Middle frontal gyrus (tissue), 1 donor: ENCODE results near the gene ARFGAP2.

ENCODE experiments used
- DNase-seq: peaks from one replicate; pipeline ENCODE4 v3.0.0-alpha.2; 2015; ENCODE audit warnings: low spot score; ENCODE audit errors: extremely low spot score

ARFGAP2 gene

DNA sequence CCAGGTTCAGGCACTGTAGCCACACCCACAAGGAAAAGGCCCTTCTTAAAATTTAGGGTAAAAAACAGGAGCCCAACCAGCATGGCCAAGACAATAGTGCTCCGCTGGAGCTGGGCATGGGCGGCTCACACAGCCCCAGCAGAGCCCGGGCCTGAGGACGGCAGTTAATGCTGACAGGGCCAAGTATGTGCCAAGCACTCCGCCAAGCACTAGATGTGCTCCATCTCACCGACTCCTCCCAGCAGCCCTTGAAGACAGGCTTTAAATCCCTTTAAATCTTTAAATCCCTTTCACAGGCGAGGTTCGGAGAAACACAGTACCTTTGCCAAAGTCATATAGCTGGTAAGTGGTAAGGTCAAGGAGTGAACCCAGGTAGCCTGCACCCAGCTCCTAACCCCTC lies 4.8 kb downstream of the ARFGAP2 start:
- DNase-seq: no peak

DNA sequence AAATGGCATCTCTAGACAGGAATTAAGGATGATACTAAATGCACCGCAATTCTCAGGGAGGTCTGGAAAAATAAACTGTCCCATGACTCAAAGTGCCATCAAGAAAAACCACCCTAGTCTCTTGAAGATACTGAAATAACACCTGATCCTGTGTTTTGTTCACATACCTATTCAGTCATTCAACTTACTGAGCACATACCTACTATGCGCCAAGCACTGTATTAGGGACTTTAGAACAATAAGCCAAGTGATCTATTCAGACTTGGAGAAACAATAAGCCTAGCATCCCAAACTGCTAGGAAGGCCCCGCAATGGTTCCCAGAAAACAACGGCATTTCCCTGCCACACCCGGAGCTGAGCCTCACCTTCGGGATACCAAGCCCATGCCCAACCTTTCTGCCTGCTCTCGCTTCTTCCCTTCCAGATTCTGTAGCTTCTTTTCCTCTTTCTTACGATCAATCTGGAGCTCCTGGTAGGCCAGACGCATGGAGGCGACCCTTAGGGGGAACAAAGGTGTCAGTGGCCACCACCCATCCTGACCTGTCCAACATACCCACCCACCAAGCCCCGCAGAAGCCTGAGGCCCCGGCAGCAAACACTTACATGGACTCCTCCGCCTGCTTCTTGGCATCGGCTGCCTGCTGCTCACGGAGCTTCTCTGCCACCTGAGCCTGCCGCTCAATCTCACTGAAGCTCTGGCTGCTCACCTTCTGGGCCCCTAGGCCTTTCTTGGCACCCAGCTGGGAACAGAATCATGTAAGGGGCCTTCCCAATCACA lies 5.4 kb downstream of the ARFGAP2 start:
- no peak for DNase-seq

DNA sequence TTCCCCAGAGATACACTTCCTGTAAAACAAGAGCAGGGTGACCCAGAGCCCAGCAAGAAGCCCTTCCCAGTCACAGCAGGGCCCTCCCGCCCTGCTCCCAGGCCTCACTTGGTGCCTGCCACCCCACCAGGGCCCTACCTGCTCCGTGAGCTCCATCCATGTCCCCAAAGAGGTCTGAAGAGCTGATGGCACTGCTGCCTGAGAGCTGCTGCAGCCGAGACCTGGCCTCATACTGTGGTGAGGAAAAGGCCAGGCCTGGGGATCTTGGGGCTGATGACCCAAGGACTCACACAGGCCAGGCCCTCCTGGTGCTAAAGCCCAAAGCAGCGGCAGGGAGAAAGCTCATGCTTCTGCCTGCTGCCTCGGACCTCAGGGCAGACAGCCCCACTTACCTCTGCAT lies 10.3 kb downstream of the ARFGAP2 start:
- no peak for DNase-seq

DNA sequence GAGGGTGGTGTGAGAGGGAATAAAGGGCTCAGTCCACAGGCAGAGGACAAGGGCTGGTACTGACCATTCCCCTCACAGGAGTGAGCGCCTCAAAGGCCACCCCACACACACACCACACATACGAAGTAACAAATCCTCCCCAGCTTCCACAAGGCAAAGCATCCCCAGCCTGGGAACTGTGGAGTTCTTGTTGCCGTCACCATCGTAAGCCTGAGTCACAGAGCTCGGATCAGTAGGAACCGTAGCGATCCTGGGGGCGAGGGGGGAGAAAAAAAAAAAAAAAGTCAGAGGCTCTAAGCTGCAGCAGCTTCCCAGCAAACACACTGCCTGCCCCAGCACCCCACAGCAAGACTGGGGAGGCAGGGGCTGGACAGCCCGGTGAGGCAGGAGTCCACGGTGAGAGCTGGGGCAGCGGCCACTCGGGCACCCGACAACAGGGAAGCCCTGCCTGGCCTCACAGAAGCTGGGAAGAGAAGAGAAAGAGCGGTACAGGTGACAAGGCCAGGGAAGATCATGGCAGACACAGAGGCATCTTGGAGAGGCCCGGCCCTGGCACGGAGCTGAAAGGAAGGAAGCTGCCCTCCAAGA lies 11.3 kb downstream of the ARFGAP2 start:
- DNase-seq: no peak

DNA sequence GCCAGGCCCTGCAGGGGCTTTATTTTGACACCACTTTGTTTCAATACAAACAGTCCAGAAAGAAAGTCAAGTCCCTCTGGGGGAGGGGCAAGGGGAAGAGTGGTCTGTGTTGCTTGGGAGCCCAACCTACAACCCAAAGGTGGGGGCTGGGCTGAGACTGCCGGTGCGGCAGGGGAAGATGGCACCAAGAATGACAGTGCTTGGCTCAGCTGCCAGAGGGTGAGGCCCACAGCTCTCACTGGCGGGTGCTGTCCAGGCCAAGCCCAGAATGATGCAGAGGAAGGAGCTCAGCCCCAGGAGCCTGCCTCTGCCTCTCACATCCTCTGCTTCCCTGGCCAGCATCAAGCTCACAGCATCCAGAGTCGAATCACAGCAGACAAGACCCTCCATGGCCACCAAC lies 12.4 kb downstream of the ARFGAP2 start:
- DNase-seq: no peak

DNA sequence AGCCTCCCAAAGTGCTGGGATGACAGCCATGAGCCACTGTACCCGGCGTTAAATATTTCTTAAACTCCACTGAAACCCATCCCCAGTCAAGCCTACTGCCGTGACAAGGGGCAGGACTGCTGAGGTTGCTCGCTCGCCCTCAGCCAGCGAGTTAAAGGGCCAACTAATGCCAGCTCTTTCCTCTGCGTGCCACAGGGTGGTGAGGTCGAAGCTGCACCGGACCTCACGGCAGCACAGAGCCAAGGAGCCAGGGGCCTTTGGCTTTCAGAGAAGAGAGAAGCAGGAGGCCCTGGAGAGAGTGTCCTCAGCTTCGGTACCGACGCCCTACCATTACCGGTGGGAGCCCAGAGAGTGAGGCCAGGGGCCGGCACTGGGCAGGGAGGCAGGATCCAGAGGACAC lies 12.8 kb downstream of the ARFGAP2 start:
- DNase-seq: no peak

DNA sequence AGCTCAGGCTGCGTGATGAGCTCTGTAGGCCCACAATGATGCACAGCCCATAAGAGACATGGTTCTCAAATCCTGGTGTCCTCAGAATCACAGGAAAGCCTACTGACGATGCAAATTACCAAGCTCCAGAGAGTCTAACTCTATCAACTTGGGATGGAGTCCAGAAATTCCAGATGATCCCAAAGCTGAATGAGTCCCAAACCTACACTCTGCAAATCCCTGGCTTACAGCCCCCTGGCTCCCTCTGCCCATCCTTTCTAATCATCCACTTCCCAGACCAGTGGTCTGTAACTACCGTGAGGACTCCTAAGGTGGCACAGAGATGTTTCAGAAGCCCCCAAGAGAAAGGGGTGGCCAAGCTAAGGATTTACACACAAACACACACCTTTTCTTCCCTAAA lies 13.5 kb downstream of the ARFGAP2 start:
- no peak for DNase-seq

DNA sequence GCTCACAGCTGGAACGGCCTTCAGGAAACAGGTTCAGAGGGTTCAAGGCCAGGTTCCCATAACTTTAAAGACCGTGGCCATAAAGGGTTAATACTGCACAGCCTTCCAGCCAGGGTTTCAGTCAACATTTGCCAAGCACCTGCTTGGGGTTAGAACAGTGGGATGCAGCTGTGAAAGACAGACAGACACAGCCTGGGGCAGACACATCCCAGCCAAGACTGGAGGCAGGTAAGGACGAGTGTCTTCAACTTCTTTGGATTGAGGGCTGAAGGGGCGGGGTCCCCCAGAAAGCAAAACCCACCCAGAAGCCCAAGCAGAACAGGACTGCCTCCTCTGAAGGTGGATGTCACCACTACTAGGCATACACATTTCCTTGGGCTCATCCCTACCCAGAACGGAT lies 14.3 kb downstream of the ARFGAP2 start:
- no peak for DNase-seq

DNA sequence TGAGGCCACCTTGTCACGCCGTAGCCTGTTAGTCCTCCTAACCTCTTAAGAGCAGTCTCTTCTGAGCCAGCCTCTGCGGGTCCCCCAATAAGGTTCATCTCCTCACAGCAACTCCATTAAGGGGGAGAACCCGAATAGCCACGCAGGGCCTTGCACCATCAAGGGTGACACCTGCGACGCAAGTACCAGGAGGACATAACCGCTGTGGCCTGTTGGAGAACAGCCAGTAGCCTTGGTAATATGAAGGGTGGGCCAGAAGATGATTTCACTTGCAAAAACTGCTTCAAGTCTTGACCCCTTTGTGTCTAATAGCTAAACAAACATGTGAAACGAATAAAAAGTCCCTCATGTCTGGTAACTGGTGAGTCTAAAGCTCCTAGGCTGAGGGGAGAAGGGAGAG lies 14.8 kb downstream of the ARFGAP2 start:
- no peak for DNase-seq

DNA sequence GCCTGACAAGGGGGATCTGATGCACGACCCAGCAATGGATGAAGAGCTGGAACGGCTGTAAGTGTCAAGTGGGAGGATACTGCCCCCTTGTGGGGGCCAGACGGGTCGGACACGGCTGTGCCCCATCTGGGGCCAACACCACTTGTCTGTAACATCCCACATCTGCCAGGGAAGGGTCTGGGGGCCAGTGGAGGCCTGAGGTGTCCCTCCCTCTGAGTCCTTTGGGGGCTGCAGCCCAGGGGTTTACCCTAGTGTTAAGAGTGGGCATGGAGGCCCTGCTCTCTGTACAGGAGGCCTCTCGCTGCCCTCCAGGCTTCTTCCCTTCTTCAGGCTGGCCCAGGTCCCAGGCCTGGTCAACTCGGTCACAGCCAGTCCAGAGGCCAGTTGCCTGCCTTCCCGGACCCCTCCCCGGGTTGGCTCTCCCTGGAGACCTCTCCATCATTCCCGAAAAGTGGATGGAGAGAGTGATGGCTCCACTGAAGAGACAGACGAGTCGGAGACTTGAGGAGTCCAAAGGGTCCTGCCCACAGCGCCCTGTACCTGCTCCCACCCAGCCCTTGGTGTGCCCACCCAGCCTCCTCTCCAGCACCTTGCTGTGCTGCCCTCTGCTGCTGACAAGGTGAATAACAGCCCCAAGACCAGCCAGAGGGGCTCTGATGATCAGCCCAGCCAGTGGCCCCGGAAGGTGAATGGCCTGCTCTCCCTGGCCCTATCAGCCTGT lies 15.4 kb downstream of the ARFGAP2 start:
- no peak for DNase-seq

DNA sequence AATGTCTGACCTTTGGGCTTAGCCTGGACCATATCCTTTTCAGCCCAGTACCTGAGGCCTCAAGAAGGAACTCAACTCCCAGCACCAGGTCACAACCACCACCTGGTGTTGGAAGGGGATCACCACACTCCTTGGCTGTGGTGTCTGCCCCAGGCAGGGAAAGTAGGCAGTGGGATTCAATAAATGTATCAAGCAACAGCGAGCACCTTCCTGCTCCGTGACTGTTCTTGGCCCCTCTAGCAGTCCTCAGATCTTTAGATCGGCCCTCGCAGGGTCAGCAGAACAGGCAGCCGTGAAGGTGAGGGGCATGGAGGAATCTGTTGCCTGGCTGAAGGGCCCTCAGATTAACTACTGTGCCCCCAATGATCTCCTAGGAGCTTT lies 15.9 kb downstream of the ARFGAP2 start:
- no peak for DNase-seq

DNA sequence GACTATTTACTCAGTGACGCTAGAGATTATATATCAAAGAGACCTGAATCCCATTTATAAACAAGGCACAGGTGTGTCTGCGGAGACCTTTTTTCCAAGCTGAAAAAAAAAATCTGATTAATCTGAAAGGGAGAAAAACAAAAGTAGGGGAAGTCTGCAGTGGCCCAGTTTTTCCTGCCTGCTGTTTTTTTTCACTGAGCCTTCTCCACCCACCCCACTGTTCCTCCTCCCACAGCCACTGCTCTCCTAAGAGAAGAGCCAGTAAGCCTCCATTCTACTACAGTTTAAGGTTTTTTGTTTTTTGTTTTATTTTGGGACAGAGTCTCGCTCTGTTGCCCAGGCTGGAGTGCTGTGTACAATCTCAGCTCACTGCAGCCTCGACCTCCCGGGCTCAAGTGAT lies 18.4 kb downstream of the ARFGAP2 start:
- DNase-seq: no peak

DNA sequence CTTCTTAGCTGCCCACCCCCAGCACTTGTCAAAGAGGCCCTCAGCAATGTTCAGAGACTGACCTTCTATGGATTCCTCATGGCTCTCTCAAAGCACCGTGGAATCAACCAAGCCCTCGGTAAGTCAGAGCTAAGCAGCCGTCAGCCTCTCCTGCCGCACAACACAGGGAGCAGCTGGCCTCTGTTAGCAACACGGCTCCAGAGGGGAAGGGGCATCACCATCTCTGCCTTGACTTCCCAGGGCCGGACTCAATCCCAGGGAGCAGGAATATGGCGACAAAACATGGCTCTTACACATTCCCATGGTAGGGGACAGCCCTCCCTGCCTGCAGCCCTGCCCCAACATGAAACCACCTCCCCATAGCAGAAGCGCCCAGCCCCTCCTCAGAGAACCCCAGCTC lies 18.9 kb downstream of the ARFGAP2 start:
- no peak for DNase-seq

DNA sequence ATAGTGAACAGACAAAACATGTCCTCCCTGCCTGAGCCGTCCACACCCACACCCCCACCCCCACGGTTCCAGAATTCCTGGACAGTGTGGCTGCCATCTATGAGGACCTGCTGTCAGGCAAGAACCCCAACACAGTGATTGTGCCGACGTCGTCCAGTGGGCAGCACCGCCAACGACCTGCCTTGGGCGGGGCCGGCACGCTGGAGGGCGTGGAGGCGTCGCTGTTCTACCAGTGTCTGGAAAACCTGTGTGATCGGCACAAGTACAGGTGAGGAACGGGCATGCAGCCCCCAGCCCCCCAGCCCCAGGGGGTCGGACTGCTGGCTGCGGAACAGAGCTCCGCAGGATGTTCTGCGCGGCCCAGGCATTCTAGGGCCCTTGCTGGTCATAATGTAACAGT lies 19.7 kb downstream of the ARFGAP2 start:
- DNase-seq: no peak

DNA sequence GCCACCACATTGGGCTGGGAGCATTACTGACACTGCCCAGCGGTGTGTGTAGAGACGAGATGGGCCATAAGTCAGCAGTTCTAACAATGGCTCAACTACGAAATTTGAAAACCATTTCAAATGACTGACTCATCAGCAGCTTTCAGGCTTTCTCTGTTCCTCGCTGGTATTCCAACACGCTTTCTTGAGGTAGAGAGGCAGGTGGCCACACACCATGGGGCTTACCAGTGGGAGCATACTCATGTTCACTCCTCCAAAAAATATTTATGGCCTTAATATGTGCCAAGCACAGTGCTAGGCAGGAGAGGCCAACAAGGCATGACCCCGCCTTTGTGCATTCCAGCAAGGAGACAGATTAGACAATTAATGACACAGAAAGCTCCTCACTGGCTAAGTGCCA lies 20.3 kb downstream of the ARFGAP2 start:
- no peak for DNase-seq

DNA sequence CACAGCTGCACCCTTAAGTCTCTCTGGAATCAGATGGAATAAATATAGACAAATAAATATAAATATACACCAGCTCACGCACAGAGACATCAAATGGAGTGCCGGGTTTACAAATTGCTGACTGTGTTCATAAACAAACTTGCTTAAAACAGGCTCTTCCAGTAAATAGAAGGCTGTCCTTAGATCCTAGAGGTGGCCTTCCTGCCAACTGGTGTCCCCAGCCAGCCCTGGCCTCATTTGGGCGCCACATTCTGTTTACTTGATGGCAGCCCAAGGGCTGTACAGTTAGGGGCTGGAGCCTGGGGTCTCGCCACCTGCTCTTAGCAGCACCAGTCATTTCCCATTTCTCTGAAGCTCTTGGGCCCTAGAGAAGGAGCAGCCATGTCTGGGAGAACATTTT lies 20.8 kb downstream of the ARFGAP2 start:
- DNase-seq: no peak

DNA sequence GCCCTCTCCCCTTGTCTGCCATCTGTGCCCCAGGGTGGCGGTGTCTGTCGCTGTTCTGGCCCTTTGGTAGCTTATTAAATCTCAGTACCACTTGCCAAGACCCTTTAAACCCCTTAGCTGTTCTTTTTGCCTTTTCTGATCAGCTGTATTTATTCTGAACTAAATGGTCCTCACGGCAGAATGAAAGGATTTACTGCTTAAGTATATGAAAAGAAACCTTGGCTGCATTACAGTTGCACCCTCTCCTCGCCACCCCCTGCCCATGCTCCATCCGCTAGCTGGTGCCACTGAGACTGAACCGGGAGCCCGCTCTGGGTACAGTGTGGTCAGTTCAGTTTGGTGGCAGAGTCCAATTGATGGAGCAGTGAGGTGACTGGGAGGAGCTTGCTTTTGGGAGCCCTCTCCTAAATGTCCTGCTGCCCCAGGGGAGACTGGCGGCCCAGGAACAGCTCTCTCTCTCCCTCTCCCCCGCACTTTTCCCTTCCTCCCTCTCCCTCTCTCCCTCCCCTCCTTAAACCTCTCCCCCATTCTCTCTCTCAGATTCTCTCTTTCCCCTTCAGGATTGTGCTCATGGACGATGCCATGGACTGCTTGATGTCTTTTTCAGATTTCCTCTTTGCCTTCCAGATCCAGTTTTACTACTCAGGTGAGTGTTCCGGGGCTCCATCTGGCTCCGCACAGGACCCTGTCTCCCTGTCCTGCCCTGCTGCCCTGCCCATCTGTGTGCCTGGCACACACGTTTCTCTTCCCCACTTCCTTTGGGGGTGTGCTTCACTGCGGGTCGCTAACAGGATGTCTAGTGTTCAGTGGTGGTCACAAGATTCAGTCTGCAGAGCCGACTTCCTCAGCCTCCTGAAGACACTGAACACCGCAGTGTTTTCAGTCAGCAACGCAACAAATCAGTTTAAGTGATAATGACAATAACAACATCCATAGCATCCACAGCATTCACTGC lies 21.8 kb downstream of the ARFGAP2 start:
- DNase-seq: no peak

DNA sequence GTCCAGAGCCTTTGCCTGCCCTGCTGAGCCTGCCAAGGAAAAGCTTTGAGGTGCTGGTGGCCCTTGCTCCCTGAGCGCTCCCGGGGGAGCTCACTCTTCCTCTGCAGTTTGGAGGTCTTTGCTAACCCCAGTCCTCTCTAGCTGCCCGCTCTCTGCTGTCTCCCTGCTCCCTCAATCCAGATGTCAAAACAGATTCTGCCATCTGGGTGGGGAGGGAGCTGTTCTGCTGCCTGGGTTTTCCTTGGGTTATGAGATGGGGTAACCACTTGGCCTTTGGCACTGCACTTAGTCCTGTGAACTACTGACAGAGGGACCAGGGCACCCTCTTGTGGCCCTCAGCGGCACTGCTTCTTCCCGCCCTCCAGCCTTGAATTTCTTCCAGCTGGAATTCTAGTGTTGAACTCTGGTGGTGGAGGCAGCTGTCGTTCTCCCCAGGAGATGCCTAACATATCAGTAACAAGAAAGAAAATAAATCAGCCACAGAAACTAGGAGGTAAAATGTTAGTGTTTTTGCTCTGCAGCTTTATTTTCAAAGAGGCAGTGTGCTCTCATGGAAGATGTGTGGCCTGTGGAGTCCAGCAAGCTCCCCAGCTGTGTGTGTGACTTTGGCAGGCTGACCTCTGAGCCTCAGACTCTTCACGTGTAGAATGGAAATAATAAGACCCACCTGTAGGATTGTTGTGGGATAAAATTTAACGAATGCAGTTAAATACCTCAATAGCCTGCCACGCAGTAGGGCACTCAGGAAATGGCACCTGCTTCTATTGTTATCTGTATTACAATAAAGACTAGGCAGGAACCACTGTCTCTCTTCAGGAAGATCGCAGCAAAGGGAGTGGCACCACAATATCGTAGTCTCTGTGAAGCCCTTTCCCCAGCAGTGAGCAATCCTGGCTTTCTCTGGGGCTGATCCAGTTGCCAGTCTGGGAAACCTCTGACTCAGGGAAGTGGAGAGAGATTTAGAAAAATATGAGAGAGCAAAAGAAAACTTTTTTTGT lies 23.4 kb downstream of the ARFGAP2 start:
- peak; percentile 83 for DNase-seq

DNA sequence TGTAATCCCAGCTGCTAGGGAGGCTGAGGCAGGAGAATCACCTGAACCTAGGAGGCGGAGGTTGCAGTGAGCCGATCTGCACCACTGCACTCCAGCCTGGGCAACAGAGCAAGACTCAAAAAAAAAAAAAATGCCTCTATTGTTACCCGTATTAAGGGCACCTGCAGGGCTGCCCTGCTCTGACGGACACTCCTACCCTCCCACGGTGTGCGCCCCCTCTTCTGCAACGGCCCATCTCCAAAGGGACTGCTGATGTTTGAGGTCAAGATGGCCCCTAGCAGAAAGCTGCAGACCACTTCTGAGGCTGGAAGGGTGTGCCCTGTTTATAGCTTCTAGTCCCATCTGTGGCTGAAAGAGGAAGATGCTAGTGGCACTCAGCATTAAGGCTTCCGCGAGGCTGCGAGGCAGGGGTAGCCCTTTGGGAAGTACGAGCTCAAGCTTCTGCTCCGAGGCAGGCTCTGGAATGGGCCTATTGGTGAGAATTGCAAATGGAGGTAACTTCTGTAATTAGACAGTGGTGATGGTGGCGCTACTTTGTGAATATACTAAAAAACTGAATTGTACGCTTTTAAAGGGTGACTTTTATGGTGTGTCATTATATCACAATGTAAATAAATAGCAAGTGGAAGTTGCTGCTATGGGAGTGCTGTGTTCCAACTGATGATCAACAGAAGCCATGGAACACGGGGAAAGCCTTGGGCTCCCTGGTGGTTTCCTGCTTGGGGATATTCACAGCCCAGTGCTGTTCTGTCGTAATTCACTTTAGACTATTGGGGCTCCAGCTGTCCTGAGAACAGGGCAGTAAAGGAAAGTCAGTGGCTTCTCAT lies 24.3 kb downstream of the ARFGAP2 start:
- no peak for DNase-seq

DNA sequence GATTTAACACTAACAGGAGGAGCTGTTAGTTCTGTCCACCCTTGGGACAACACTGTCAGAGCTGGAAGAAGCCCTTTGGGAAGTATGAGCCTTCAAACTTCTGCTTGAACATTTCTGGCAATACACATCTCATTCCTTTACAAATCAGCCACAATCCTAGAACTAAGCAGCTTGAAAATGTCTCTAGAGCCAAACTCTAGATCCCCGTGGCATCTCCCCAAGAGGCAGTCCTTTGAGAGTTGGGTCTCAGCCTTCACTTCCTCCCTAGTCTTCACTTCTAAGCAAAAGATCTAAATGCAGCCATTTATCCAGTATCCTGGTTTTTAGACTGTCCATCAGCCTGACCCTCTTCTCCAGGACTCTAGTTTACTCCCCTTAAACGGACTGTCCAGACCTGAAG lies 26.9 kb downstream of the ARFGAP2 start:
- no peak for DNase-seq
